Measurements from ENCODE around the gene MKRN2. TPM values are rescaled to one million over a fixed set of nuclear protein-coding genes. Genes with fewer than 3 reads are reported as not detected.

Gene MKRN2
- total and polyA plus RNA-seq, 9 of the 15 experiments (the other 6 are each of a cell fraction or from before 2014, with no cell fraction given) = 29.4 to 63.2 (median 42.9) TPM

DNA sequence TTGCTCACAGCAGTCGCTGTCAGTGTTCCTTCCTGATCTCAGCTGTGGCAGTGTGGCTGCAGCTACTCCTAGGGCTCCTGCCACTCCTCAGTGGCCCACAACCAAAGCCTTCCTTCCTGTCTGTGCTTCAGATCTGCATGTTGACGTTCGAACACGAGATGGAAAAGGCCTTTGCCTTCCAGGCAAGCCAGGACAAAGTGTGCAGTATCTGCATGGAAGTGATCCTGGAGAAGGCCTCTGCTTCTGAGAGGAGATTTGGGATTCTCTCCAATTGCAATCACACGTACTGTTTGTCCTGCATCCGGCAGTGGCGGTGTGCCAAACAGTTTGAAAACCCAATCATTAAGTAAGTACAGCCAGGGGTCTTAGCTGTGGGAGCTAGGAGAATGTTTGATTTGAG lies 17.8 kb downstream of the MKRN2 start:
- Histone ChIP-seq H4K20me1 (replicated peaks; ENCODE audit: control insufficient read depth, insufficient read depth, low read length) (no peaks in the 10 kb centered on the region), H3K27ac (ENCODE audit: extremely low read depth, low read depth, low read length) (no peak overlapping the region), H2AFZ (ENCODE audit: low read depth, low read length) (no peak overlapping the region), H3K9me3 (replicated peaks; ENCODE audit: control insufficient read depth, insufficient read depth, low read depth, low read length) (no peaks in the 10 kb centered on the region), H3K27me3 (ENCODE audit: control insufficient read depth in 2 of 2, insufficient read depth in 2 of 2, low read length in 2 of 2) (no peaks in the 10 kb centered on the region), H3K9ac (ENCODE audit: insufficient read depth in 1 of 2, low read depth in 2 of 2, low read length in 2 of 2) (no peak overlapping the region; a peak in 1 of 4 replicates), H3K4me1 (replicated peaks in 1 of 2; ENCODE audit: control insufficient read depth in 2 of 2, insufficient read depth in 2 of 2, low read length in 2 of 2) (no peaks in the 10 kb centered on the region; a peak in 2 of 5 replicates), H3K9me1 (ENCODE audit: control insufficient read depth, insufficient read depth, low read length) (no peaks in the 10 kb centered on the region), H3K4me3 (no peak overlapping the region), H3K79me2 (ENCODE audit: control insufficient read depth, insufficient read depth, low read length) (no peaks in the 10 kb centered on the region), H3K4me2 (ENCODE audit: insufficient read depth, low read length) (no peak overlapping the region), H3K36me3 (ENCODE audit: control insufficient read depth, insufficient read depth, low read length) (peaks cover 94% of the 10 kb centered on the region)
- ATAC-seq (no peak), FAIRE-seq (no peak), DNase-seq (ENCODE audit: extremely low read depth in 1 of 4, low spot score in 3 of 4) (no peak)
- WGBS (ENCODE audit: insufficient coverage, low coverage, missing lambda C conversion rate) = 88% methylated on average over 7 of the region's 7 CpGs
- CTCF ChIA-PET (ENCODE audit: low intra/inter-chr PET ratio) = no interaction called here
- no peak for TF ChIP-seq POU5F1 (IDR thresholded peaks at IDR 0.05; ENCODE audit: borderline replicate concordance, low read depth, low read length, partially characterized antibody)
- TF ChIP-seq FOXK2 (conservative IDR thresholded peaks at IDR 0.05 in 1 of 2, IDR thresholded peaks at IDR 0.05 in 1 of 2; ENCODE audit: low read depth in 2 of 2) = no peak
- TF ChIP-seq, protein P1, sequence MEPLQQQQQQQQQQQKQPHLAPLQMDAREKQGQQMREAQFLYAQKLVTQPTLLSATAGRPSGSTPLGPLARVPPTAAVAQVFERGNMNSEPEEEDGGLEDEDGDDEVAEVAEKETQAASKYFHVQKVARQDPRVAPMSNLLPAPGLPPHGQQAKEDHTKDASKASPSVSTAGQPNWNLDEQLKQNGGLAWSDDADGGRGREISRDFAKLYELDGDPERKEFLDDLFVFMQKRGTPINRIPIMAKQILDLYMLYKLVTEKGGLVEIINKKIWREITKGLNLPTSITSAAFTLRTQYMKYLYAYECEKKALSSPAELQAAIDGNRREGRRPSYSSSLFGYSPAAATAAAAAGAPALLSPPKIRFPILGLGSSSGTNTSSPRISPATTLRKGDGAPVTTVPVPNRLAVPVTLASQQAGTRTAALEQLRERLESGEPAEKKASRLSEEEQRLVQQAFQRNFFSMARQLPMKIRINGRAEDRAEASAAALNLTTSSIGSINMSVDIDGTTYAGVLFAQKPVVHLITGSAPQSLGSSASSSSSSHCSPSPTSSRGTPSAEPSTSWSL (CRISPR knock-in tag; IDR thresholded peaks at IDR 0.05; ENCODE audit: borderline replicate concordance) = no peak
- TF ChIP-seq RBBP5 (IDR thresholded peaks at IDR 0.05; ENCODE audit: borderline replicate concordance, insufficient read depth, low read length, poor library complexity, severe bottlenecking) = no peak
- TF ChIP-seq WHSC1 (IDR thresholded peaks at IDR 0.05; ENCODE audit: low read length) = no peak
- no peak for TF ChIP-seq CBFB (CRISPR knock-in tag; IDR thresholded peaks at IDR 0.05)
- no peak for TF ChIP-seq PHF20 (IDR thresholded peaks at IDR 0.05; ENCODE audit: partially characterized antibody)
- no peak for TF ChIP-seq PHB2 (IDR thresholded peaks at IDR 0.05; ENCODE audit: low read depth)
- no peak for TF ChIP-seq TCF3 (CRISPR knock-in tag; IDR thresholded peaks at IDR 0.05)
- no TSS peak for BruUV-seq (replicated peaks)
- in situ Hi-C loops (cut with MboI) (no loop called here), intact Hi-C loops (cut with micrococcal nuclease) (no loop called here)
- POLR2A ChIA-PET = interaction anchor here (0.5 to 1.8 kb wide), 7 partner anchors 8 to 78 kb away, joined by 3 to 7 read pairs (median 3); no protein-coding TSS in a partner anchor
